HG03045 (cell line): ENCODE measurements around the gene SHISA7.

Experiments used
- ATAC-seq: cut with Tn5 transposase; IDR thresholded peaks from one replicate; pipeline ENCODE4 v1.9.1; 2021; ENCODE audit warnings: mild to moderate bottlenecking, moderate library complexity; ENCODE audit not compliant: unreplicated experiment

The SHISA7 gene

GRCh38 chr19:55391191-55391670, 51.9 kb downstream of the SHISA7 start:
- ATAC-seq = no peak

GRCh38 chr19:55390461-55390880, 52.6 kb downstream of the SHISA7 start:
- ATAC-seq = no peak

GRCh38 chr19:55389386-55390317, 53.4 kb downstream of the SHISA7 start:
- ATAC-seq = no peak

GRCh38 chr19:55387736-55388497, 55.2 kb downstream of the SHISA7 start:
- no peak for ATAC-seq

GRCh38 chr19:55386493-55386971, 56.6 kb downstream of the SHISA7 start:
- ATAC-seq = no peak

GRCh38 chr19:55385724-55386492, 57.2 kb downstream of the SHISA7 start, which contains the start of gene RPL28:
TSS of gene RPL28 (plus strand) at chr19:55385932. CDS start at chr19:55386358, 426 bp downstream.
- ATAC-seq = peak; percentile 64

GRCh38 chr19:55384920-55385723, 58.0 kb downstream of the SHISA7 start:
- peak; percentile 48 for ATAC-seq

DNA sequence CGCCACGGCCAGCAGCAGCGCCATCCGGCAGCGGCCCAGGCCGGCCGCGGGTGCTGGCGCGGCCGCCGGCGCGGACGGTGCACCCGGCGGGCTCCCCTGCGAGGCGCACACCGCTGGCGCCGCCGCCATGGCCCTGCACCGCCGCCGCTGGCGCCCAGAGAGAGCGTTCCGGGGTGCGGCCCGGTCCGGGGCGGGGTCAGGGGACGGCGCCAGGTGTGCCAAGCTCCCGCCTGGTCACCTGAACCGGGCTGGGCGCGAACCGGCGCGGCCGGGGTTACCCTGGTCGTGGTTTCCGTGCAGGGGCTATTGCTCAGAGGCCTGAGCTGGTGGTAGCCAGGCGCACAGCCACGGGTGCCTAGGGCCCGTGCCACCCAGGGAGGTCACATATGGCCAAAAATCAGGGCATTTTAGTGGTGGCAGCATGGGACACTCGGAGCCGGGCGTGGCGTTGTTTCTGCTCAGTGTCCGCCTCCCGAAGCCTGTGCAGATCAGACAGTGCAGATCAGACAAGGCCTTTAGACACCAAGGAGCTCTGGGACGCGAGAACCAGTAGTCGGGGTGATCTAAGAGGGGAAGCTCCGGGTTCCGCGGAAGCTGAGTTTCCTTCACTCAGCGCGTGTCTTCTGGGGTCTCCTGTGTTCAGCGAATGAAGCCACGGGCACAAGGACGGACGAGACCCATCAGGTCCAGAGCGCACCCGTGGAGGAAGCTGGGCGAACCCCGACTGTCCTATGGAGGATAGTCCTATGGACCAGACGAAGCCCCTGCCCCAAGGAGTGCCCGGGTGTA, 58.8 kb downstream of the SHISA7 start, which contains the start of gene TMEM238:
Gene TMEM238 (minus strand): TSS at position 162 of the 789 bp plus-strand sequence. CDS start 33 bp downstream, at position 129.
- ATAC-seq = no peak

DNA sequence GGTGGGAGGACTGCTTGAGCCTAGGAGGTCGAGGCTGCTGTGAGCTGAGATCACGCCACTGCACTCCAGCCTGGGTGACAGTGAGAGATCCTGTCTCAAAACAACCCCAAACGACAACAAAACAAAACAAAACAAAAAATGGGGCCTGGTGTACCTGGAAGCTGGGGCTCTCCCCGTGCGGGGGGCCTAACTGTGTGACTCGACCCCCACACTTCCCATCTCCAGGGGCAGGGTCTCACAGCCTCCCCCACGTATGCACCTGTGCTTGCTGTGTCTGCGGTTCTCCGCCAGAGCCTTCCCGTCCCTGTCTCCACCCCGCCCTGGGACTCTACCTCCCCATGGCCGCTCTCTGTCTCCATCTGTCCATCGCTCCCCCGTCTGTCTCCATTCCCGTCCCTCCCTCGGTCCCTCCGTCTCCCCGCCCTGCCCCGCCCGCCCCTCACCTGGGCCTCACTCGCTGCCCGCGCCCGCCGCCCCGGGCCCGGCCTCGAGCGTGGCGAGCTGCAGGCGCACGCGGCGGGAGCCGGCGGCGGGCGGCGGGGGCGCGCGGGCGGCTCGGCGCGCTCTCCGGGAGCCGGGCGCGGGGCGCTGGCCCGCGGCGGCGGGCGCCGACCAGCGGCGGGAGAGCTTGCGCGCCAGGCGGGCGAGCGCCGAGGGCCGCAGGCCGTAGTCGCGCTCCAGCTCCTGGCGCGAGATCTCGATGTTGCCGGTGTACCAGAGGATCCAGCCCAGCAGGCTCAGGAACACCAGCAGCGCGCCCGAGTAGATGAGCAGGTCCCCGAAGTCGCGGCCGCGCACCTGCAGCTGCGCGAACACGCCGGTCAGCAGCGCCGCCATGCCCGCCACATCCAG, 59.6 kb downstream of the SHISA7 start:
- no peak for ATAC-seq

- no peak for ATAC-seq
These were observed 60.5 kb downstream of the SHISA7 start for GRCh38 chr19:55382522-55383054.

- no peak for ATAC-seq
These were observed 61.1 kb downstream of the SHISA7 start for GRCh38 chr19:55382013-55382412.

DNA sequence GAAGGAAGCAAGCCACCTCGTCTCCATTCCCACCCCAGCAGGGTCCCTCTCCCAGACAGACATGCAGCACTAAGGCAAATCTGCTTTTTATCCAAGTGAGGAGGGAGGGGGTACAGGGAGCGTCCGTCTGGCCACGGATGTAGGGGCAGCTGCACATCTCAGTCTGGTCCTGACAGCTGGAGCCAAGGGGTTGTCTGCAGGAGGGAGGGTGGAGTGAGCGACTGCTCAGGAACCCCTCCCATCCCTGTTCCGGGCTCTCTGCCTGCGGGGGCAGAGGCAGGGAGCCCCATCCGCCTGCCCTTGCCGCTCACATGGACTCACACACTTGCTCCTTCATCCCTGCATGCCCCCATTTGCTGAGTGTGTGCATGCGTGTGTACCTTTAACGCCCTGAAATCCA, 63.9 kb downstream of the SHISA7 start:
- ATAC-seq = no peak
